Mucosa of descending colon (tissue), 3 donors: ENCODE results near the gene RRAGA. TPM values are rescaled to one million over a fixed set of nuclear protein-coding genes. Genes with fewer than 3 reads are reported as not detected.
"Not testable (repeated sequence)": the region's sequence is repeated elsewhere in the genome, so short reads cannot be mapped to it uniquely, and the experiment has no call there.

Source experiments
- ATAC-seq: fragments of 200-7000 bp; cut with Tn5 transposase; one replicate; pipeline ENCODE4 v1.9.1; 2020; ENCODE audit warnings: mild to moderate bottlenecking, moderate library complexity
- DNase-seq, 3 donors: peaks; one replicate each; pipeline ENCODE4 v3.0.0-alpha.2; 2020
- H3K36me3 ChIP-seq: fragments of 200-600 bp; one replicate; pipeline ENCODE4 v1.8.0; 2021; ENCODE audit warnings: low read depth, mild to moderate bottlenecking
- H3K4me1 ChIP-seq: fragments of 200-600 bp; one replicate; pipeline ENCODE4 v1.8.0; 2021; ENCODE audit warnings: low read depth, mild to moderate bottlenecking
- H3K4me3 ChIP-seq: fragments of 200-600 bp; one replicate; pipeline ENCODE4 v1.8.0; 2021; ENCODE audit warnings: mild to moderate bottlenecking
- H3K9me3 ChIP-seq: fragments of 200-600 bp; one replicate; pipeline ENCODE4 v1.8.0; 2021; ENCODE audit warnings: mild to moderate bottlenecking
- intact Hi-C, 2 donors: fragments of 100-400 bp; cut with DNase I in 1 of 2; cut with micrococcal nuclease in 1 of 2; formaldehyde crosslinking; loops; one replicate each; pipeline versions ENCODE4 v1.11.0 to v1.11.1; 2022; cut with DNase I, micrococcal nuclease
- total RNA-seq, 3 donors: library from RNA; stranded (reverse); fragmentation: NEBNext Ultra II Directional in 2 of 3; extraction: Animal tissue kit (Norgen Biotek cat#: 25700) in 2 of 3; gene quantifications; one replicate each; pipeline versions ENCODE4 v1.2.1 to v1.2.4, GENCODE V29; 2021 to 2023
- TF ChIP-seq, protein P1 (sequence below): fragments of 200-600 bp; IDR thresholded peaks from one replicate; pipeline ENCODE4 v1.8.0; 2022; ENCODE audit warnings: antibody characterized with exemption, mild to moderate bottlenecking
- donor health status: DM: no; HTN: no; CAD: no; lungs with moderate emphysema.
- donor health status: DM: no; HTN: no; CAD: no.
- donor health status: DM: no; HTN: yes; CAD: no.

Gene RRAGA
- total RNA-seq, 3 donors from 2014 or later, result 56.5 to 83.3 (median 59.4) TPM

DNA sequence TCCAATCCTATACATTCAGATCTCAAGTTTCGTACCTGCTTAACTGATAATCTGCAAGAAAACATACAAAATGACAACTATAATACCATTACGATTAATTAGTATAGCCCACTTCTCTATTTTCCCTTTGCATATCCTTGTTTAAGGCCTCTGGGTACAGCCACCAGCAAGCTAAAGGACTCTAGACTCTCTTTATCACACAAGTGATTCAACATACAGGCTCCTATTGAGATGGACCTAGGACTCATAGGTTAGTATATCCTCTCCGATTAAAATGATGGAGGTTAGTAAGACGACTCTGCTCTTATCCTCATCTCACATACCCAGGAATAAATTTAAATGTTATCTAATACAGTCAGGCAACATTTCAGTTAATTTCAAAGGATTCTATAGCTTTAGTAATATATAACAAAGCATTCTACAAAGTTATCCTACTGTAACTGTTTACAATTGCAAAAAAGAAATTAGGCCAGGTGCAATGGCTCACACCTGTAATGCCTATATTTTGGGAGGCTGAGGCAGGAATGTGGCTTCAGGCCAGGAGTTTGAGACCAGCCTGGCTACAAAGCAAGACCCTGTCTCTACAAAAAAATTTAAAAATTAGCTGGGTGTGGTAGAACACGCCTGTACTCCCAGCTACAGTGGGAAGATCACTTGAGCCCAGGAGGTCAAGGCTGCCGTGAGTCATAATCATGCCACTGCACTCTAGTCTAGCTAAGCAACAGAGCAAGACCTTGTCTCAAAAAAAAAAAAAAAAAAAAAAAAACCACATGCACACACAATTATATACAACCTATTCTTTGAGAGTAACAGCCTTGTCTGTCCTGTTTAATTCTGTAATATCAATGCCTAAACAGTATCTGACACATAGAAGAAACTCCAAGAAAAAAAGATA is 38.1 kb downstream of the RRAGA start:
- no peak for ATAC-seq
- Histone ChIP-seq H3K36me3 (no peaks in the 10 kb centered on the region), H3K4me3 (no peak overlapping the region), H3K4me1 (no peaks in the 10 kb centered on the region), H3K9me3 (no peaks in the 10 kb centered on the region)
- TF ChIP-seq, protein P1, sequence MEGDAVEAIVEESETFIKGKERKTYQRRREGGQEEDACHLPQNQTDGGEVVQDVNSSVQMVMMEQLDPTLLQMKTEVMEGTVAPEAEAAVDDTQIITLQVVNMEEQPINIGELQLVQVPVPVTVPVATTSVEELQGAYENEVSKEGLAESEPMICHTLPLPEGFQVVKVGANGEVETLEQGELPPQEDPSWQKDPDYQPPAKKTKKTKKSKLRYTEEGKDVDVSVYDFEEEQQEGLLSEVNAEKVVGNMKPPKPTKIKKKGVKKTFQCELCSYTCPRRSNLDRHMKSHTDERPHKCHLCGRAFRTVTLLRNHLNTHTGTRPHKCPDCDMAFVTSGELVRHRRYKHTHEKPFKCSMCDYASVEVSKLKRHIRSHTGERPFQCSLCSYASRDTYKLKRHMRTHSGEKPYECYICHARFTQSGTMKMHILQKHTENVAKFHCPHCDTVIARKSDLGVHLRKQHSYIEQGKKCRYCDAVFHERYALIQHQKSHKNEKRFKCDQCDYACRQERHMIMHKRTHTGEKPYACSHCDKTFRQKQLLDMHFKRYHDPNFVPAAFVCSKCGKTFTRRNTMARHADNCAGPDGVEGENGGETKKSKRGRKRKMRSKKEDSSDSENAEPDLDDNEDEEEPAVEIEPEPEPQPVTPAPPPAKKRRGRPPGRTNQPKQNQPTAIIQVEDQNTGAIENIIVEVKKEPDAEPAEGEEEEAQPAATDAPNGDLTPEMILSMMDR, result no peak
- intact Hi-C loops, result no loop called here
- no peak for DNase-seq

DNA sequence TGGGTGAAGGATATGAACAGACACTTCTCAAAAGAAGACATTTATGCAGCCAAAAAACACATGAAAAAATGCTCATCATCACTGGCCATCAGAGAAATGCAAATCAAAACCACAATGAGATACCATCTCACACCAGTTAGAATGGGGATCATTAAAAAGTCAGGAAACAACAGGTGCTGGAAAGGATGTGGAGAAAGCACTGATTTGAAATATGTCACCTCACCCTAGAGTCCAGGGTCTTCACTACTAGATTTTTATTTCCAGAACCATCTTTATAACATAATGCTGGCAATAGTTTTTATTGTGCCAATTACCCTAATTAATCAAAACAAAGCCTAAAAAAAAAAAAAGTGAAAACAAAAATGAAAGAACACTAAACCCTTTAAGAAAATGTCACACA is 48.2 kb downstream of the RRAGA start:
- H3K36me3 ChIP-seq, DNase-seq, H3K4me3 ChIP-seq, H3K9me3 ChIP-seq, ATAC-seq, intact Hi-C loops, H3K4me1 ChIP-seq: not testable (repeated sequence)

Other genes starting within 250 kb of the RRAGA start
- under 1 TPM; 0.06 to 0.29 (median 0.24) TPM for gene SAXO1, start 16.2 kb upstream of the RRAGA start, total RNA-seq
- 1 to 10 TPM; 4.8 to 9.6 (median 8.8) TPM for gene HAUS6, start 53.5 kb downstream of the RRAGA start, total RNA-seq
- gene PLIN2, start 78.1 kb downstream of the RRAGA start, total RNA-seq, result 10 to 100 TPM; 33.5 to 52.4 (median 48.4) TPM
- 10 to 100 TPM; 54.7 to 93.0 (median 72.3) TPM for gene DENND4C, start 181.3 kb downstream of the RRAGA start, total RNA-seq